Keratinocyte (primary cell): ENCODE results near the gene MAP3K5.

Experiments
- EZH2 ChIP-seq: IDR thresholded peaks from one replicate; pipeline ENCODE4 v1.6.1; 2012; ENCODE audit warnings: inconsistent platforms, mild to moderate bottlenecking, low read length, moderate library complexity
- TF ChIP-seq, protein P1 (sequence below), 3 experiments: IDR thresholded peaks in 1 of 3; conservative IDR thresholded peaks in 1 of 3; optimal IDR thresholded peaks in 1 of 3; 2 replicates in 2 of 3; 3 replicates in 1 of 3; pipeline versions ENCODE3 to v1.5.1; 2011; ENCODE audit warnings: low read length in 3 of 3, mild to moderate bottlenecking in 3 of 3, moderate library complexity in 2 of 3, control low read depth in 1 of 3, inconsistent platforms in 1 of 3; ENCODE audit not compliant: insufficient read depth in 2 of 3; ENCODE audit errors: extremely low read depth in 1 of 3

DNA sequence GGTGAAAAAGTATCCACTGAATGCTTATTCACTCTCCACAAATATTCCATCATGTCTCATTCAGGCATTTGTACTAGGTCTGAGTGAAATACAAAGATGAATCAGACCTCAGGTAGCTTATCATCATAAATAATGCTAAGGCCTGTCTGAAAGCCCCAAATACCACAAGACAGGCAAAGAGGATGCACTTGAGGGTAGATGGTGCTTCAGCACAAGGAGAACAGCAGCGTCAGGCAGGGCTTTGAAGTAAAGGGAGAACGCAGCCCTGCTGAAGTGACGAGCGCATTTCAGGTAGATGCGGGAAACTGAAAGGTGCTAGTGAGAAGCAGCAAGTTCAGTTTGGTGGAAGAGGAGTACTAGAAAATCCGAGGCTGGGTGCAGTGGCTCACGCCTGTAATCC is 38.7 kb downstream of the MAP3K5 start:
- TF ChIP-seq, protein P1, sequence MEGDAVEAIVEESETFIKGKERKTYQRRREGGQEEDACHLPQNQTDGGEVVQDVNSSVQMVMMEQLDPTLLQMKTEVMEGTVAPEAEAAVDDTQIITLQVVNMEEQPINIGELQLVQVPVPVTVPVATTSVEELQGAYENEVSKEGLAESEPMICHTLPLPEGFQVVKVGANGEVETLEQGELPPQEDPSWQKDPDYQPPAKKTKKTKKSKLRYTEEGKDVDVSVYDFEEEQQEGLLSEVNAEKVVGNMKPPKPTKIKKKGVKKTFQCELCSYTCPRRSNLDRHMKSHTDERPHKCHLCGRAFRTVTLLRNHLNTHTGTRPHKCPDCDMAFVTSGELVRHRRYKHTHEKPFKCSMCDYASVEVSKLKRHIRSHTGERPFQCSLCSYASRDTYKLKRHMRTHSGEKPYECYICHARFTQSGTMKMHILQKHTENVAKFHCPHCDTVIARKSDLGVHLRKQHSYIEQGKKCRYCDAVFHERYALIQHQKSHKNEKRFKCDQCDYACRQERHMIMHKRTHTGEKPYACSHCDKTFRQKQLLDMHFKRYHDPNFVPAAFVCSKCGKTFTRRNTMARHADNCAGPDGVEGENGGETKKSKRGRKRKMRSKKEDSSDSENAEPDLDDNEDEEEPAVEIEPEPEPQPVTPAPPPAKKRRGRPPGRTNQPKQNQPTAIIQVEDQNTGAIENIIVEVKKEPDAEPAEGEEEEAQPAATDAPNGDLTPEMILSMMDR (optimal IDR thresholded peaks at IDR 0.05 in 1 of 3, IDR thresholded peaks at IDR 0.05 in 1 of 3, conservative IDR thresholded peaks at IDR 0.05 in 1 of 3; ENCODE audit: extremely low read depth in 1 of 3, insufficient read depth in 2 of 3, low read length in 3 of 3), result no peak
- TF ChIP-seq EZH2, result no peak
